Lower leg skin (tissue), 4 donors: ENCODE data around the gene KISS1. TPM values are rescaled to one million over a fixed set of nuclear protein-coding genes. Genes with fewer than 3 reads are reported as not detected.

Experiments
- DNase-seq, 2 donors: peaks; one replicate each; pipeline ENCODE4 v3.0.0-alpha.2; 2019; ENCODE audit warnings: low spot score in 2 of 2
- H3K4me3 ChIP-seq: fragments of 200-600 bp; sonication (generic); 2 replicates; pipeline ENCODE4 v1.5.1; 2017; ENCODE audit warnings: mild to moderate bottlenecking, low read depth; ENCODE audit not compliant: poor library complexity, severe bottlenecking
- CTCF ChIP-seq, 3 donors: fragments of 450-650 bp; IDR thresholded peaks; one replicate each; pipeline ENCODE4 v1.5.1; 2016; ENCODE audit warnings: antibody characterized with exemption in 3 of 3, mild to moderate bottlenecking in 3 of 3, moderate library complexity in 2 of 3
- POLR2A ChIP-seq, 2 donors: fragments of 450-650 bp; IDR thresholded peaks; one replicate each; pipeline ENCODE4 v1.6.1; 2016 to 2017; ENCODE audit warnings: antibody characterized with exemption in 2 of 2, mild to moderate bottlenecking in 1 of 2, moderate library complexity in 1 of 2
- WGBS, 2 donors: methylation state at CpG; one replicate each; pipeline ENCODE4 v1.1.5; 2018; 5-methylcytosine and 5-hydroxymethylcytosine counted together
- intact Hi-C: fragments of 100-400 bp; cut with DNase I; formaldehyde crosslinking; loops from one replicate; pipeline ENCODE4 v1.15.0; 2023; ENCODE audit warnings: low total_unique reads
- total RNA-seq, 4 donors: library from RNA; depleted of rRNA; stranded (reverse); fragments of >200 nt; gene quantifications; one replicate each; pipeline ENCODE4 v1.1.0, GENCODE V29; 2016

Gene KISS1
- total RNA-seq, 4 donors from 2014 or later, result not detected

- no peak overlapping the region for H3K4me3 ChIP-seq
- TF ChIP-seq CTCF (IDR thresholded peaks at IDR 0.05) (no peak), POLR2A (IDR thresholded peaks at IDR 0.05) (no peak)
- DNase-seq, result no peak
- WGBS, 2 donors, result 81 to 86% methylated on average over 9 of the region's 9 CpGs
- intact Hi-C loops, result no loop called here
Measured at GRCh38 chr1:204199579-204199978, 3.3 kb upstream of the KISS1 start.

GRCh38 chr1:204198348-204199340, 2.4 kb upstream of the KISS1 start:
- intact Hi-C loops, result no loop called here
- no peak for DNase-seq
- 54 to 58% methylated on average over 17 of the region's 18 CpGs for WGBS, 2 donors

GRCh38 chr1:204197068-204197467, 777 bp upstream of the KISS1 start:
- no peak for TF ChIP-seq POLR2A (IDR thresholded peaks at IDR 0.05)
- no peak for TF ChIP-seq CTCF (IDR thresholded peaks at IDR 0.05)
- H3K4me3 ChIP-seq, result no peak overlapping the region
- 83 to 85% methylated on average over 5 of the region's 5 CpGs for whole genome bisulfite sequencing, 2 donors
- DNase-seq, result no peak
- intact Hi-C loops, result no loop called here

More at GRCh38 chr1:204198348-204199340, 2.4 kb upstream of the KISS1 start:
- no peak for TF ChIP-seq POLR2A (IDR thresholded peaks at IDR 0.05)
- TF ChIP-seq CTCF (IDR thresholded peaks at IDR 0.05), result no peak
- no peak overlapping the region for H3K4me3 ChIP-seq

- H3K4me3 ChIP-seq, result no peak overlapping the region
- intact Hi-C loops, result no loop called here
- 79 to 85% methylated on average over 7 of the region's 7 CpGs for WGBS, 2 donors
- peak in 1 of 2 donors; percentile 54 for DNase-seq
- TF ChIP-seq CTCF (IDR thresholded peaks at IDR 0.05), result no peak
- TF ChIP-seq POLR2A (IDR thresholded peaks at IDR 0.05), result no peak
Measured at GRCh38 chr1:204194771-204195170, 1.5 kb downstream of the KISS1 start.

GRCh38 chr1:204194080-204194479, 2.2 kb downstream of the KISS1 start:
- peak in 1 of 2 donors; percentile 39 for DNase-seq
- TF ChIP-seq POLR2A (IDR thresholded peaks at IDR 0.05) (no peak), CTCF (IDR thresholded peaks at IDR 0.05) (no peak)
- 63 to 81% methylated on average over 2 of the region's 2 CpGs for WGBS, 2 donors
- intact Hi-C loops, result no loop called here
- no peak overlapping the region for H3K4me3 ChIP-seq
